Measurements from ENCODE around the gene EPYC.
"Not testable (repeated sequence)": the region's sequence is repeated elsewhere in the genome, so short reads cannot be mapped to it uniquely, and the experiment has no call there.

The EPYC gene

DNA sequence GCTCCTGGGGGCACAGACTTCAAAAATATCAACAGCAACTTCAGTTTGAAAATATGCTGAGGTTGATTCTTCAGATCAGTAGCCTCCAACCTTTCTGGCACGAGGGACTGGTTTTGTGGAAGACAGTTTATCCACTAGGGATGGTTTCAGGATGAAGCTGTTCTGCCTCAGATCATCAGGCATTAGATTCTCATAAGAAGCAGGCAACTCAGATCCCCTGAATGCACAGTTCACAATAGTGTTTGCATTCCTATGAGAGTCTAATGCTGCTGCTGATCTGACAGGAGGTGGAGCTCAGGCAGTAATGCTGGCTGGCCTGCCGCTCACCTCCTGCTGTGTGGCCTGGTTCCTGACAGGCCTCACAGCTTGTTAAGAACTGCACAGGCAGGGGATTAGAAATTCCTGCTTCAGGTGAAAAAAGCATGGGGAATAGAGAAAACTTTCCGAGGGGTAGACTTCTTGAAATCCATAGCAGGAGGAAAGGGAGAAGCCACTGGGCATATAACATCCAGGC lies 12.8 kb downstream of the EPYC start:
- TF ChIP-seq, protein P1, sequence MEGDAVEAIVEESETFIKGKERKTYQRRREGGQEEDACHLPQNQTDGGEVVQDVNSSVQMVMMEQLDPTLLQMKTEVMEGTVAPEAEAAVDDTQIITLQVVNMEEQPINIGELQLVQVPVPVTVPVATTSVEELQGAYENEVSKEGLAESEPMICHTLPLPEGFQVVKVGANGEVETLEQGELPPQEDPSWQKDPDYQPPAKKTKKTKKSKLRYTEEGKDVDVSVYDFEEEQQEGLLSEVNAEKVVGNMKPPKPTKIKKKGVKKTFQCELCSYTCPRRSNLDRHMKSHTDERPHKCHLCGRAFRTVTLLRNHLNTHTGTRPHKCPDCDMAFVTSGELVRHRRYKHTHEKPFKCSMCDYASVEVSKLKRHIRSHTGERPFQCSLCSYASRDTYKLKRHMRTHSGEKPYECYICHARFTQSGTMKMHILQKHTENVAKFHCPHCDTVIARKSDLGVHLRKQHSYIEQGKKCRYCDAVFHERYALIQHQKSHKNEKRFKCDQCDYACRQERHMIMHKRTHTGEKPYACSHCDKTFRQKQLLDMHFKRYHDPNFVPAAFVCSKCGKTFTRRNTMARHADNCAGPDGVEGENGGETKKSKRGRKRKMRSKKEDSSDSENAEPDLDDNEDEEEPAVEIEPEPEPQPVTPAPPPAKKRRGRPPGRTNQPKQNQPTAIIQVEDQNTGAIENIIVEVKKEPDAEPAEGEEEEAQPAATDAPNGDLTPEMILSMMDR (IDR thresholded peaks at IDR 0.05; ENCODE audit: borderline replicate concordance, insufficient read depth, low read depth, low read length), result no peak

DNA sequence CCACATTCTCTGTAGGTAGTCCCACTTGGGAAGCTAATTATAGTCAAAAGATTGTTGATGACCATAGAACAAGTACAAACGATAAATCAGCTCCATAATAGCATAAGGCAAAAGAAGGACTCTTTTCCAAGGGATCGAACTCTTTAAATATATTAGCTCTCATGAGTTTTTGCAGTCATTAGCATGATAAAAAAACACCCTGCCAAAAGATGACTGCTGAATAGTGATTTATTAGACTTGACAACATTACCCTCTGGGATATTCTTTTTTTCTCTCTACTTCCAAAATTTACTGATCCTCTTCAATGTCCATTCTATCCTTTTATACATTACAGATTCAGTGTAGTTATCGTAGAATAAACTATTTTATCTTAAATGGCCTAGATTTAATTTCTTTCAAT lies 14.2 kb downstream of the EPYC start:
- no peak overlapping the region for H3K4me3 ChIP-seq (ENCODE audit: low read depth, low read length)
- TF ChIP-seq, protein P1 (IDR thresholded peaks at IDR 0.05; ENCODE audit: borderline replicate concordance, insufficient read depth, low read depth, low read length), result no peak

More for the DNA sequence above, 12.8 kb downstream of the EPYC start:
- H3K4me3 ChIP-seq (ENCODE audit: low read depth, low read length), result no peak overlapping the region

DNA sequence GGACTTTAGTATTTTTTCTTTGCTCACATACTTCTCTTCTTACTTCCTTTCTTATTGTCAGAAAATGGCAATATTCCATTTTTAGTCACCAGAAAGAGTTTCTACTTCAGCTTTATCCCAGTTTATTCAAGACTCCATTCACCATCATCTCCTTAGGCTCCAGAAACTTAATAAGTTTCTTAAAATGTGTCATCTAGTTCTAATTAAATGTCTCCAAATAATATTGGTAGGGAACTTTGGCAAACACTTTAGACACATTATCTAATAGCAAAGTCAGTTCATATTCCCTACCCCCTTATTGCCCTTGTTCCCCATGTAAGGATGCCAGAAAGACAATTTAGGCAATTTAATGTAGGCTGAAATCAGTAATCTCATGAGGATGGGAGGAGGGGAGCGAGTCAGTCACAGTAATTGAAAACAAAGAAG lies 15.1 kb downstream of the EPYC start:
- TF ChIP-seq, protein P1 (IDR thresholded peaks at IDR 0.05; ENCODE audit: borderline replicate concordance, insufficient read depth, low read depth, low read length), result no peak
- no peak overlapping the region for H3K4me3 ChIP-seq (ENCODE audit: low read depth, low read length)

DNA sequence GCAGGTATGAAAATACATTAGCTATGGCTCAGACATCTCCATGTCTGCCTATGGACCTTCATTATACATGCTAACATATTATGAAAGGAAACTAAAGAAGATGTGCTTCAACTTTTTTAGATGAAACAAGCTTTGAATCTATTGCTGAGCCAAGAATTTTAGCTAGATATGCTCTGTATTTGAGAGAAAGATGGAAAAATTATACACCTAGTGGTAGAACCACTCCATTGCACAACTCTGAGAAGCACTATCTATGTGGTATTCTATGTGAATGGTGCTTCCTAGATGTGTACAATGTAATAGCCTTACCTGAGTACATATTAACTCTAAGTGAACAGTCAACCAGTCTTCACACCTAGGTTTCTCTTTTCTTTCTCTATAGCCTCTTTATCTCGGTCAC lies 17.3 kb downstream of the EPYC start:
- H3K4me3 ChIP-seq (ENCODE audit: low read depth, low read length), result no peak overlapping the region
- TF ChIP-seq, protein P1 (IDR thresholded peaks at IDR 0.05; ENCODE audit: borderline replicate concordance, insufficient read depth, low read depth, low read length), result 0 out of 2 replicates have a peak, but pooled peaks have one; percentile 12

DNA sequence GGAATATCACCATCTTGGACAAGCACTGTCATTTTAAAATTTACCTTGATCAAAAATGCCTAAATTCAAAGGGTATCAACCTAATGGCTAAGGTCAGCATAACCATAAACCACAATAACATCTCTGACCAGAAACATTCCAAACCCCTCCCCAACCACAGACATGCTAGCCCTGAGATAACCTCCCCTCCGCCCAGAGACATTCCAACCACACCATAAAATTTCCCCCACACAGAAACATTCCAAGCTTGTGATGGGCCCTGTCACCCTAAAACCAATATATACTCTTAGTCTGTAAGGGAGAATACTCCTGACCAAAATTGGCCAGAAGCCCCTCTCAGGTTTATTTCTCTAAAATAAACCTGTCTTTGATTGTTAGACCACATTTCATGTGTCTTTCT lies 17.7 kb downstream of the EPYC start:
- no peak overlapping the region for H3K4me3 ChIP-seq (ENCODE audit: low read depth, low read length)
- TF ChIP-seq, protein P1 (IDR thresholded peaks at IDR 0.05; ENCODE audit: borderline replicate concordance, insufficient read depth, low read depth, low read length), result no peak

DNA sequence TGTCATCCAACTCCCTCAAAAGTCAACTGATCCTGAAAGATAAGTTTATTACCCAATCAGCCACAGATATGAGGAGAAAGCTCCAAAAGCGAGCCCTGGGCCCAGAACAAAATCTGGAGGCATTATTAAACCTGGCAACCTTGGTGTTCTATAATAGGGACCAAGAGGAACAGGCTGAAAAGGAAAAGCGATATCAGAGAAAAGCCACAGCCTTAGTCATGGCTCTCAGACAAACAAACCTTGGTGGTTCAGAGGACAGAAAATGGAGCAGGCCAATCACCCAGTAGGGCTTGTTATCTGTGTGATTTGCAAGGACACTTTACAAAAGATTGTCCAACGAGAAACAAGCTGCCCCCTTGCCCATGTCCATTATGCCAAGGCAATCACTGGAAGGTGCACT lies 19.4 kb downstream of the EPYC start:
- H3K4me3 ChIP-seq (ENCODE audit: low read depth, low read length), result not testable (repeated sequence)

DNA sequence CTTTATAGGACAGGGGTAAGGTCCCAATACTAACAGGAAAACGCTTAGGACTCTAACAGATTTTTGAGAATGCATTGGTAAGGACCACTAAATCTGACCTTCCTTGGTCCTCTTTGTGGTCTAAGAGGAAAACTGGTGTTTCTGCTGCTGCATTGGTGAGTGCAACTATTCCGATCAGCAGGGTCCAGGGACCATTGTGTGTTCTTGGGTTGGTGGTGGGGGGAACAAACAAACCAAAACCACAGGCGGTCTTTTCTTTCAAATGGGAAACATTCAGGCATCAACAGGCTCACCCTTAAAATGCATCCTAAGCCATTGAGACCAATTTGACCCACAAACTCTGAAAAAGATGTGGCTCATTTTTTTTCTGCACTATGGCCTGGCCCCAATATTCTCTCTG lies 20.7 kb downstream of the EPYC start:
- H3K4me3 ChIP-seq (ENCODE audit: low read depth, low read length), result no peak overlapping the region
- TF ChIP-seq, protein P1 (IDR thresholded peaks at IDR 0.05; ENCODE audit: borderline replicate concordance, insufficient read depth, low read depth, low read length), result no peak

DNA sequence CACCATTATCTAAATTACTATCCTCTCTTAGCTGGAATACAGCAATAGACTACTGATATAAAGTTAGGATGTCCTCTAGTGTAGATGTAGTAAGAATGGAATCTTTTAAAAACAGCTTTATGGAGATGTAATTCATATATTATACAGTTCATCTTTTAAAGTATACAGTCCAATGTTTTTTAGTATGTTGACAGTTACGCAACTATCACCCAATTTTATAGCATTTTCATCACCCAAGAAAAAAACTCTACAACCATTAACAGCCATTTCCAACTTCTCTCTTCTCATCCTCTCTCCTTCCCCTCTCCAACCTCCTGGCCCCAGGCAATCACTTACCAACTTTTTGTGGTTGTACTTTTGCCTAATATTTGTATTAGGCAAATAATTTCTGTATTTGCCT lies 22.6 kb downstream of the EPYC start:
- H3K4me3 ChIP-seq (ENCODE audit: low read depth, low read length), result no peak overlapping the region
- TF ChIP-seq, protein P1 (IDR thresholded peaks at IDR 0.05; ENCODE audit: borderline replicate concordance, insufficient read depth, low read depth, low read length), result no peak

Measured in GM12875 (cell line).